ENCODE measurements around the gene METTL26.

METTL26 gene

GRCh38 chr16:674968-675883 lies 39.1 kb upstream of the METTL26 start, which contains the start of gene RHBDL1:
Gene RHBDL1, plus strand, starts transcription at chr16:675671. Its CDS starts 120 bp downstream, at chr16:675791.
- DNase-seq (ENCODE audit: low read depth) = peak; percentile 65

DNA sequence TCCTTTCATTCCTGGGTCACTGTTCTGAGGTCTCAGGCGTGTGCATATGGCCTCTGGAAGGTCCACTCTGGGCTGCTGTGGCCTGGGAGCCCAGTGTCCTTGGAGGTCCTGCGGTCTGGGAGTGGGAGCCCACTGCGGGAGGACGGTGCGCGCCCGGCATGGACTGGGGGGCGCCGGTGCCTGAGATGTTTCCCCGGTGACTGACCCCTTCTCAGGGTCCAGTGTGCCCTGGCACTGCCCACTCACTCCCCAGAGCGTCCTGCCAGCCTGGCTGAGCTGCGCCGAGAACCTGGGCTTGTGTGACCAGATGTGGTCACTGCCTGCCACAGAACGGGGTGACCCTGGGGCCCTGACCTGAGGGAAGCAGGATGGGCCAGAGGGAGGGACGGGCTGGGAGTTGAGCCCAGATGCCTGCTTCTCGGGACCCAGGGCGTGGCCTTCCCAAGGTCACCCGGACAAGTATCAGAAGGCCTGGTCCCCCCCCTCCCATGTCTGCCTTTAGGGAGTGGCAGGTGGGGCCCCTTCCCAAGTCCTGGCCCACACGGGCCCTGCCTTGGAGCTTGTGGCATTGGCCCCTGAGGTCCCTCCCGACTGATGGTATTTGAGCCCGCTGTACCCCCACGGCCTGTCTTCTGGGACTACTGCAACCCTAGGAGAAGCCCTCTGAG lies 38.2 kb upstream of the METTL26 start:
- no peak for DNase-seq (ENCODE audit: low read depth)

DNA sequence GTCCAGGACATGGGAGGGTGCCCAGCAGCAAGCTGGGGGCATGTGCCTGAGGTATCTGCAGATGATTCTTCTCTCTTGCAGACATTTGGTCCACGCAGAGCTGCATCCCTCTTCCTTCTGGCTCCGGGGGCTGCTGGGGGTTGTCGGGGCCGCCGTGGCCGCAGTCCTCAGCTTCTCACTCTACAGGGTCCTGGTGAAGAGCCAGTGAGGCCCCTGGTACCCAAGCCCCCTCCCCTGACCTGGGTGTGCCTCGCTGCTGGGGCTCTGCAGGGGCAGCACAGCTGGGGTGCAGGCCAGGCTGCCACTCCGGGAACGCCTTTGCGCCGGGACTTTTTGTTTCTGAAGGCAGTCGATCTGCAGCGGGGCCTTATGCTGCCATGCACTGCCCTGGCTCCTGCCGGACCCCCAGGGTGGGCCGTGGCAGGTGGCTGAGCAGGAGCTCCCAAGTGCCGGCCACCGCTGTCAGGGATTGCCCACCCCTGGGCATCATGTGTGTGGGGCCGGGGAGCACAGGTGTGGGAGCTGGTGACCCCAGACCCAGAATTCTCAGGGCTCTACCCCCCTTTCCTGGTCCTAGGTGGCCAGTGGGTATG lies 37.4 kb upstream of the METTL26 start:
- no peak for DNase-seq (ENCODE audit: low read depth)

DNA sequence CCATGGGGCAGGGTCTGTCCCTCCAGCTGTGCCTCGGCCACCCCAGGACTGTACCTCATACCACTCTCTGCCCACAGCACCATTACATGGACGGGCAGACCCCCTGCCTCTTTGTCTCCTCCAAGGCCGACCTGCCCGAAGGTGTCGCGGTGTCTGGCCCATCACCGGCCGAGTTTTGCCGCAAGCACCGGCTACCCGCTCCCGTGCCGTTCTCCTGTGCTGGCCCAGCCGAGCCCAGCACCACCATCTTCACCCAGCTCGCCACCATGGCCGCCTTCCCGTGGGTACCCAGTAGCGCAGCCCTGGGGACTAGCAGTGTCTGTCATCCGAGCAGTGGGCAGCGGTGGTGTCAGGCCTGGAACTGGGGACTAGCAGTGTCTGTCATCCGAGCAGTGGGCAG lies 36.7 kb upstream of the METTL26 start:
- DNase-seq (ENCODE audit: low read depth) = no peak

- DNase-seq (ENCODE audit: low read depth) = no peak
Observed at GRCh38 chr16:672371-672770, 36.3 kb upstream of the METTL26 start.

GRCh38 chr16:671353-672131 lies 35.4 kb upstream of the METTL26 start:
- DNase-seq (ENCODE audit: low read depth) = no peak

DNA sequence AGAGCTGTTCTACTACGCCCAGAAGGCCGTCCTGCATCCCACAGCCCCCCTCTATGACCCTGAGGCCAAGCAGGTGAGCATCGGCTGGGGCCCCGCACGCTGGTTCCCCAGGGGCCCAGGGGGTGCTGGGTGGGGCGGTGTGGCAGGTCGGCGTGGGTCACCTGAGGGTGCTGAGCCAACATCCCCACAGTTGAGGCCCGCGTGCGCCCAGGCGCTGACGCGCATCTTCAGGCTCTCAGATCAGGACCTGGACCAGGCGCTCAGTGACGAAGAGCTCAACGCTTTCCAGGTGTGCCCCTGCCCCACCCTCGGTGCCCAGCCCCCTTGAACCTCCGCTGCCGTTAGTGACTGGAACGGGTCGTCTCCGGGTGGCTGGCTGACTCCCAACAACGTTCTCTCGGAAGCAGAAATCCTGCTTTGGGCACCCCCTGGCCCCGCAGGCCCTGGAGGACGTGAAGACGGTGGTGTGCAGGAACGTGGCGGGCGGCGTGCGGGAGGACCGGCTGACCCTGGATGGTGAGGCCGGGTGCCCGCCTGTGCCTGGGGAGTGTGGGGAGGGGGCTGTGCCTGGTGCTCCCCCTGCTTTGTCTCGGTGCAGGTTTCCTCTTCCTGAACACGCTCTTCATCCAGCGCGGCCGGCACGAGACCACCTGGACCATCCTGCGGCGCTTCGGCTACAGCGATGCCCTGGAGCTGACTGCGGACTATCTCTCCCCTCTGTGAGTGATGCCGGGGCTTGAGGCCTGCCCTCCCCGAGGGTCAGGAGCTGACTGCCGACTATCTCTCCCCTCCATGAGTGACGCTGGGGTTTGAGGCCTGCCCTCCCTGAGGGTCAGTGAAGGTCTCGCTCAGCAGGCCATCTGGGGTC lies 34.6 kb upstream of the METTL26 start:
- DNase-seq (ENCODE audit: low read depth) = no peak

- no peak for DNase-seq (ENCODE audit: low read depth)
Observed at GRCh38 chr16:669666-670065, 33.6 kb upstream of the METTL26 start.

- DNase-seq (ENCODE audit: low read depth) = peak; percentile 39
Observed at GRCh38 chr16:668519-669171, 32.5 kb upstream of the METTL26 start.

- DNase-seq (ENCODE audit: low read depth) = peak; percentile 91
Observed at GRCh38 chr16:667780-668518, 31.8 kb upstream of the METTL26 start, which contains the start of gene RHOT2. Gene RHOT2, plus strand, starts transcription at chr16:668132. Its CDS starts 68 bp downstream, at chr16:668200.

DNA sequence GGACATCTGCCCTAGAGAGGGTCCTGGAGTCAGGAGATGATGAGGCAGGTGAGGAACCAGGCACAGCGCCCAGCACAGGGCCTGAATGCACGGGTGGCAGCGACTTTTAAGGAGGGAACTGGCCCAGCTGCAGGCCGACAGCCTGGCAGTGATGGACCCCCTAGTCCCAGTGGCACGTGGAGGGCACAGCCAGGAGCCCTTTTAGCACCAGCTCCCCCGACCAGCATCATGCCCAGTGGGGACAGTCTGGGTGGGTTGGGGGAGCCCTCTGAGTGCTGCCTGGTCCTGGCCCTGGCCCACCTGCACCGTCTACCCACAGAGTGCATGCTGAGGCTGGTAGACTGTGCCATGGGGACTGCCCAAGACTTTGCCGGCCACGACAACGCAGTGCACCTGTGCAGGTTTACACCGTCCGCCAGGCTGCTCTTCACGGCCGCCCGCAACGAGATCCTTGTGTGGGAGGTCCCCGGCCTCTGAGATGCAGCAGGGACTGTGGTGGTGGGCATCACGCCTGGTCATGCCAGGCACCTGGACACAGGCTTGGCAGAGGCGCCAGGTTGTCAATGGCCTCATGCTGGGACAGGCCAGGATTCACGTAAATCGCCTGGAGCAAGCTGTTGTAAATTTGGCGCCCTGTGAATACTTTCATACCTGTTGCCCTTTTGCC lies 31.1 kb upstream of the METTL26 start:
- DNase-seq (ENCODE audit: low read depth) = no peak

DNA sequence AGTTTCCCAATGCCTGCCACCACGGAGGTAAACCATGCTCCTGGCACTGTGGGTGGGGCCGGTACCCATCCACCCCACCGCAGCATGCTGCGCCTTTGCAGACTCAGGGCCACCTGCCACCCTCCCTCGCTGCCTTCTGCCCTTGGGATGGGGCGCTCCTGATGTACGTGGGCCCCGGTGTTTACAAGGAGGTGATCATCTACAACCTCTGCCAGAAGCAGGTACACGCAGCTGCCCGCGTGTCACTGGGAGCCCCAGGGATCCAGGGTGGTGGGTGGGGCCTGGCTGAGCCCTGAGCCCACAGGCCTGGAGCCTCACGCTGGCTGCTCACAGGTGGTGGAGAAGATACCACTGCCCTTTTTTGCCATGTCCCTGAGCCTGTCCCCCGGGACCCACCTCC lies 30.5 kb upstream of the METTL26 start:
- DNase-seq (ENCODE audit: low read depth) = no peak

GRCh38 chr16:662597-662996 lies 26.5 kb upstream of the METTL26 start:
- DNase-seq (ENCODE audit: low read depth) = no peak

- DNase-seq (ENCODE audit: low read depth) = no peak
Observed at GRCh38 chr16:662095-662494, 26.0 kb upstream of the METTL26 start.

- DNase-seq (ENCODE audit: low read depth) = no peak
Observed at GRCh38 chr16:661184-661821, 25.2 kb upstream of the METTL26 start.

GRCh38 chr16:660459-661183 lies 24.5 kb upstream of the METTL26 start:
- peak; percentile 82 for DNase-seq (ENCODE audit: low read depth)

GRCh38 chr16:660132-660458 lies 24.0 kb upstream of the METTL26 start:
- no peak for DNase-seq (ENCODE audit: low read depth)

DNA sequence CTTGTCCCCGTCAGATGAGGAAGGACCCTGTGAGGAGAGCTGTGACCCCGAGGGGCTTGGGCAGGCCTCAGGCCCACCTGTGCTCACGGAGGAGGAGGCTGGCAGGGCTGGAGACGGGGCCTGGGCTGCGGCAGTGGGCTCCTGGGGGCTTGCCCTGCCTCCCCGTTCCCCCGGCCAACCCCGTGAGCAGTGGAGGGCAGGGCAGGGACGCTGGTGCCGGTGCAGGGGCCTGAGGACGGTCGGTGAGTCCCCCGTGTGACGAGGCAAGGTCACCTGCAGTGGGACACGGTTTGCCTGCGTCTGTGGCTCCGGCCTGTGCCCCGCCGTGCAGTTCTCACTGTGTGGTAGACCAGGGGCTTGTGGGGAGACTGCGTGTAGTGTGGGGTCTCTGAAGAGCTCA lies 23.5 kb upstream of the METTL26 start:
- no peak for DNase-seq (ENCODE audit: low read depth)
